HepG2 (cell line): ENCODE results near the gene CAB39. TPM values are rescaled to one million over a fixed set of nuclear protein-coding genes. Genes with fewer than 3 reads are reported as not detected.

ENCODE experiments used
- BRD4 ChIP-seq: sonication (generic); formaldehyde crosslinking; IDR thresholded peaks from 2 replicates; pipeline ENCODE4 v1.4.0; 2020; ENCODE audit warnings: missing genetic modification reagents
- MEIS2 ChIP-seq: sonication (generic); formaldehyde crosslinking; IDR thresholded peaks from 2 replicates; pipeline ENCODE4 v1.9.0; 2021; ENCODE audit warnings: mild to moderate bottlenecking, missing genetic modification reagents
- MTF2 ChIP-seq: sonication (generic); formaldehyde crosslinking; IDR thresholded peaks from 2 replicates; pipeline ENCODE4 v1.5.0; 2020; ENCODE audit warnings: missing genetic modification reagents, borderline replicate concordance
- MYNN ChIP-seq: sonication (generic); formaldehyde crosslinking; IDR thresholded peaks from 2 replicates; pipeline ENCODE4 v1.4.0; 2020; ENCODE audit warnings: mild to moderate bottlenecking, low read depth, missing genetic modification reagents
- NFIC ChIP-seq: IDR thresholded peaks from 2 replicates; pipeline ENCODE4 v1.6.1; 2012; ENCODE audit warnings: mild to moderate bottlenecking, low read length, inconsistent platforms
- SMAD1 ChIP-seq: sonication (generic); formaldehyde crosslinking; IDR thresholded peaks from 2 replicates; pipeline ENCODE4 v1.4.0; 2020; ENCODE audit warnings: missing genetic modification reagents, low read depth, mild to moderate bottlenecking, borderline replicate concordance
- SNAPC2 ChIP-seq: sonication (generic); formaldehyde crosslinking; IDR thresholded peaks from 2 replicates; pipeline ENCODE4 v1.8.1; 2022; ENCODE audit warnings: mild to moderate bottlenecking, missing genetic modification reagents
- TBX2 ChIP-seq: sonication (generic); formaldehyde crosslinking; IDR thresholded peaks from 2 replicates; pipeline ENCODE4 v1.5.0; 2020; ENCODE audit warnings: missing genetic modification reagents, mild to moderate bottlenecking, borderline replicate concordance
- XRCC5 ChIP-seq: fragments of 200-400 bp; formaldehyde crosslinking; optimal IDR thresholded peaks from 2 replicates; pipeline ENCODE3; 2017; ENCODE audit warnings: mild to moderate bottlenecking, low read length
- ZBTB20 ChIP-seq: sonication (generic); formaldehyde crosslinking; IDR thresholded peaks from 2 replicates; pipeline ENCODE4 v1.8.1; 2023; ENCODE audit warnings: missing genetic modification reagents, low read depth, mild to moderate bottlenecking, borderline replicate concordance
- ZKSCAN1 ChIP-seq: fragments of 150-350 bp; IDR thresholded peaks from 2 replicates; pipeline ENCODE4 v1.6.1; 2014; ENCODE audit warnings: low read length
- ZNF260 ChIP-seq: sonication (generic); formaldehyde crosslinking; IDR thresholded peaks from 2 replicates; pipeline ENCODE4 v1.4.0; 2020; ENCODE audit warnings: missing genetic modification reagents, low read depth, mild to moderate bottlenecking, borderline replicate concordance
- ZNF292 ChIP-seq: sonication (generic); formaldehyde crosslinking; IDR thresholded peaks from 2 replicates; pipeline ENCODE4 v1.8.1; 2022; ENCODE audit warnings: mild to moderate bottlenecking, low read depth, missing genetic modification reagents, borderline replicate concordance
- ZNF619 ChIP-seq: sonication (generic); formaldehyde crosslinking; IDR thresholded peaks from 2 replicates; pipeline ENCODE4 v1.4.0; 2020; ENCODE audit warnings: mild to moderate bottlenecking, missing genetic modification reagents
- ZSCAN22 ChIP-seq: sonication (generic); formaldehyde crosslinking; IDR thresholded peaks from 2 replicates; pipeline ENCODE4 v1.4.0; 2020; ENCODE audit warnings: mild to moderate bottlenecking, missing genetic modification reagents
- polyA plus RNA-seq, 8 experiments: library from polyadenylated mRNA; depleted of rRNA in 3 of 8; stranded (reverse) in 7 of 8; unstranded in 1 of 8; fragments of >200 nt; fragmentation: Illumina TruSeq in 4 of 8; extraction: Trizol in 4 of 8; gene quantifications; 2 replicates each; pipeline versions ENCODE4 v1.2.1 to v1.2.3, GENCODE V29; 2011 to 2016; ENCODE audit warnings: low read depth in 4 of 8, missing spikeins in 1 of 8, mixed read lengths in 1 of 8; ENCODE audit not compliant: insufficient read depth in 1 of 8
- total RNA-seq, 5 experiments: library from RNA; depleted of rRNA; stranded (reverse); fragments of >200 nt; fragmentation: Illumina TruSeq; extraction: Trizol; gene quantifications; 2 replicates each; pipeline ENCODE4 v1.2.3, GENCODE V29; 2016; ENCODE audit warnings: low read depth in 1 of 5
- TF ChIP-seq, protein P1 (sequence below): sonication (generic); formaldehyde crosslinking; IDR thresholded peaks from 2 replicates; pipeline ENCODE4 v1.4.0; 2020; ENCODE audit warnings: low read depth, missing genetic modification reagents
- TF ChIP-seq, protein P2 (sequence below): sonication (generic); formaldehyde crosslinking; IDR thresholded peaks from 2 replicates; pipeline ENCODE4 v1.4.0; 2020; ENCODE audit warnings: missing genetic modification reagents
- TF ChIP-seq, protein P3 (sequence below): sonication (generic); formaldehyde crosslinking; IDR thresholded peaks from 2 replicates; pipeline ENCODE4 v1.4.0; 2020; ENCODE audit warnings: missing genetic modification reagents, borderline replicate concordance
- TF ChIP-seq, protein P4 (sequence below): sonication (generic); formaldehyde crosslinking; IDR thresholded peaks from 2 replicates; pipeline ENCODE4 v1.4.0; 2020; ENCODE audit warnings: low read depth, mild to moderate bottlenecking, missing genetic modification reagents

Gene CAB39
- total and polyA plus RNA-seq, 2 of the 13 experiments (the other 11 are each of a cell fraction or from before 2014, with no cell fraction given), result 19.3 to 45.3 TPM

DNA sequence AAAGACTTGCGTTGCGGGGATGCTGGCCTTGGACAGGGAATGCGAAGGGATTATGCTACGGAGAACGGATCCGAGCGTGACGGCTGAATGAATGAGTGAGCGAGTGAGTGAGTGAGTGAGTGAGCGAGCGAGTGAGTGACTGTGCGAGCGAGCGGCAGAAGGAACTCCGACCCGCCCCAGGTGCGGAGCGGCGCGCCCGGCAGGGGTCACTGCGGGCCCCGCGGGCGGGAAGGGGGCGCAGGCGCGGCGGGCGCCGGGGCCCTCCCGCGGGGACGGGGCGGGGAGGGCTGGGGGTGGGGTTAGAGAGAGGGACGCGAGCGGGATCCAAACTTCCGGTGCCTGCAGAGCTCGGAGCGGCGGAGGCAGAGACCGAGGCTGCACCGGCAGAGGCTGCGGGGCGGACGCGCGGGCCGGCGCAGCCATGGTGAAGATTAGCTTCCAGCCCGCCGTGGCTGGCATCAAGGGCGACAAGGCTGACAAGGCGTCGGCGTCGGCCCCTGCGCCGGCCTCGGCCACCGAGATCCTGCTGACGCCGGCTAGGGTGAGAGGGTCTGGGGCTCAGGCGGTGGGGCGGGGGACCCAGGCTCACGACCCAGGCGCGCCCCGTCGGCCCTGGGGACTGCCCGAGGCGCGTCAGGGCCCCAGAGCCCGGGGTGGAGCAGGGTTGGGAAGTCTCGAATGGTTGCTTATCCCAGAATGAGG, 152.1 kb downstream of the CAB39 start, which contains the start of gene ITM2C (continued):
- TF ChIP-seq, protein P1, sequence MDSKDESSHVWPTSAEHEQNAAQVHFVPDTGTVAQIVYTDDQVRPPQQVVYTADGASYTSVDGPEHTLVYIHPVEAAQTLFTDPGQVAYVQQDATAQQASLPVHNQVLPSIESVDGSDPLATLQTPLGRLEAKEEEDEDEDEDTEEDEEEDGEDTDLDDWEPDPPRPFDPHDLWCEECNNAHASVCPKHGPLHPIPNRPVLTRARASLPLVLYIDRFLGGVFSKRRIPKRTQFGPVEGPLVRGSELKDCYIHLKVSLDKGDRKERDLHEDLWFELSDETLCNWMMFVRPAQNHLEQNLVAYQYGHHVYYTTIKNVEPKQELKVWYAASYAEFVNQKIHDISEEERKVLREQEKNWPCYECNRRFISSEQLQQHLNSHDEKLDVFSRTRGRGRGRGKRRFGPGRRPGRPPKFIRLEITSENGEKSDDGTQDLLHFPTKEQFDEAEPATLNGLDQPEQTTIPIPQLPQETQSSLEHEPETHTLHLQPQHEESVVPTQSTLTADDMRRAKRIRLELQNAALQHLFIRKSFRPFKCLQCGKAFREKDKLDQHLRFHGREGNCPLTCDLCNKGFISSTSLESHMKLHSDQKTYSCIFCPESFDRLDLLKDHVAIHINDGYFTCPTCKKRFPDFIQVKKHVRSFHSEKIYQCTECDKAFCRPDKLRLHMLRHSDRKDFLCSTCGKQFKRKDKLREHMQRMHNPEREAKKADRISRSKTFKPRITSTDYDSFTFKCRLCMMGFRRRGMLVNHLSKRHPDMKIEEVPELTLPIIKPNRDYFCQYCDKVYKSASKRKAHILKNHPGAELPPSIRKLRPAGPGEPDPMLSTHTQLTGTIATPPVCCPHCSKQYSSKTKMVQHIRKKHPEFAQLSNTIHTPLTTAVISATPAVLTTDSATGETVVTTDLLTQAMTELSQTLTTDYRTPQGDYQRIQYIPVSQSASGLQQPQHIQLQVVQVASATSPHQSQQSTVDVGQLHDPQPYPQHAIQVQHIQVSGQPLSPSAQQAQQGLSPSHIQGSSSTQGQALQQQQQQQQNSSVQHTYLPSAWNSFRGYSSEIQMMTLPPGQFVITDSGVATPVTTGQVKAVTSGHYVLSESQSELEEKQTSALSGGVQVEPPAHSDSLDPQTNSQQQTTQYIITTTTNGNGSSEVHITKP (CRISPR knock-in tag), result no peak
- TF ChIP-seq SNAPC2 (CRISPR knock-in tag) (no peak), TBX2 (CRISPR knock-in tag) (peak; percentile 66; the same call in 1 of the 2 replicates), NFIC (no peak), ZBTB20 (CRISPR knock-in tag) (peak; percentile 49; the same call in 1 of the 2 replicates), MTF2 (CRISPR knock-in tag) (peak; percentile 87; the same call in 1 of the 2 replicates), BRD4 (CRISPR knock-in tag) (no peak), ZNF260 (CRISPR knock-in tag) (no peak), MYNN (CRISPR knock-in tag) (no peak), SMAD1 (peak; percentile 72), ZNF619 (CRISPR knock-in tag) (no peak), ZKSCAN1 (no peak), ZNF292 (CRISPR knock-in tag) (0 out of 2 replicates have a peak, but pooled peaks have one; percentile 10), XRCC5 (peak; percentile 47), MEIS2 (CRISPR knock-in tag) (0 out of 2 replicates have a peak, but pooled peaks have one; percentile 32), ZSCAN22 (CRISPR knock-in tag) (no peak)
- TF ChIP-seq, protein P2, sequence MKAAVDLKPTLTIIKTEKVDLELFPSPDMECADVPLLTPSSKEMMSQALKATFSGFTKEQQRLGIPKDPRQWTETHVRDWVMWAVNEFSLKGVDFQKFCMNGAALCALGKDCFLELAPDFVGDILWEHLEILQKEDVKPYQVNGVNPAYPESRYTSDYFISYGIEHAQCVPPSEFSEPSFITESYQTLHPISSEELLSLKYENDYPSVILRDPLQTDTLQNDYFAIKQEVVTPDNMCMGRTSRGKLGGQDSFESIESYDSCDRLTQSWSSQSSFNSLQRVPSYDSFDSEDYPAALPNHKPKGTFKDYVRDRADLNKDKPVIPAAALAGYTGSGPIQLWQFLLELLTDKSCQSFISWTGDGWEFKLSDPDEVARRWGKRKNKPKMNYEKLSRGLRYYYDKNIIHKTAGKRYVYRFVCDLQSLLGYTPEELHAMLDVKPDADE (CRISPR knock-in tag), result 0 out of 2 replicates have a peak, but pooled peaks have one; percentile 16
- TF ChIP-seq, protein P3, sequence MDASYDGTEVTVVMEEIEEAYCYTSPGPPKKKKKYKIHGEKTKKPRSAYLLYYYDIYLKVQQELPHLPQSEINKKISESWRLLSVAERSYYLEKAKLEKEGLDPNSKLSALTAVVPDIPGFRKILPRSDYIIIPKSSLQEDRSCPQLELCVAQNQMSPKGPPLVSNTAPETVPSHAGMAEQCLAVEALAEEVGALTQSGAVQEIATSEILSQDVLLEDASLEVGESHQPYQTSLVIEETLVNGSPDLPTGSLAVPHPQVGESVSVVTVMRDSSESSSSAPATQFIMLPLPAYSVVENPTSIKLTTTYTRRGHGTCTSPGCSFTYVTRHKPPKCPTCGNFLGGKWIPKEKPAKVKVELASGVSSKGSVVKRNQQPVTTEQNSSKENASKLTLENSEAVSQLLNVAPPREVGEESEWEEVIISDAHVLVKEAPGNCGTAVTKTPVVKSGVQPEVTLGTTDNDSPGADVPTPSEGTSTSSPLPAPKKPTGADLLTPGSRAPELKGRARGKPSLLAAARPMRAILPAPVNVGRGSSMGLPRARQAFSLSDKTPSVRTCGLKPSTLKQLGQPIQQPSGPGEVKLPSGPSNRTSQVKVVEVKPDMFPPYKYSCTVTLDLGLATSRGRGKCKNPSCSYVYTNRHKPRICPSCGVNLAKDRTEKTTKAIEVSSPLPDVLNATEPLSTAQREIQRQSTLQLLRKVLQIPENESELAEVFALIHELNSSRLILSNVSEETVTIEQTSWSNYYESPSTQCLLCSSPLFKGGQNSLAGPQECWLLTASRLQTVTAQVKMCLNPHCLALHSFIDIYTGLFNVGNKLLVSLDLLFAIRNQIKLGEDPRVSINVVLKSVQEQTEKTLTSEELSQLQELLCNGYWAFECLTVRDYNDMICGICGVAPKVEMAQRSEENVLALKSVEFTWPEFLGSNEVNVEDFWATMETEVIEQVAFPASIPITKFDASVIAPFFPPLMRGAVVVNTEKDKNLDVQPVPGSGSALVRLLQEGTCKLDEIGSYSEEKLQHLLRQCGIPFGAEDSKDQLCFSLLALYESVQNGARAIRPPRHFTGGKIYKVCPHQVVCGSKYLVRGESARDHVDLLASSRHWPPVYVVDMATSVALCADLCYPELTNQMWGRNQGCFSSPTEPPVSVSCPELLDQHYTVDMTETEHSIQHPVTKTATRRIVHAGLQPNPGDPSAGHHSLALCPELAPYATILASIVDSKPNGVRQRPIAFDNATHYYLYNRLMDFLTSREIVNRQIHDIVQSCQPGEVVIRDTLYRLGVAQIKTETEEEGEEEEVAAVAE (CRISPR knock-in tag), result no peak
- TF ChIP-seq, protein P4, sequence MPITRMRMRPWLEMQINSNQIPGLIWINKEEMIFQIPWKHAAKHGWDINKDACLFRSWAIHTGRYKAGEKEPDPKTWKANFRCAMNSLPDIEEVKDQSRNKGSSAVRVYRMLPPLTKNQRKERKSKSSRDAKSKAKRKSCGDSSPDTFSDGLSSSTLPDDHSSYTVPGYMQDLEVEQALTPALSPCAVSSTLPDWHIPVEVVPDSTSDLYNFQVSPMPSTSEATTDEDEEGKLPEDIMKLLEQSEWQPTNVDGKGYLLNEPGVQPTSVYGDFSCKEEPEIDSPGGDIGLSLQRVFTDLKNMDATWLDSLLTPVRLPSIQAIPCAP (CRISPR knock-in tag), result no peak
